NCI-H146 treated with DMSO at 0.1 percent for 48 hours (cell line): ENCODE data around the gene PROSER2.

Experiments used
- DNase-seq: peaks from one replicate; lab custom pipeline; 2025; ENCODE audit not compliant: unreplicated experiment; lab: John Stamatoyannopoulos, UW

PROSER2 gene

DNA sequence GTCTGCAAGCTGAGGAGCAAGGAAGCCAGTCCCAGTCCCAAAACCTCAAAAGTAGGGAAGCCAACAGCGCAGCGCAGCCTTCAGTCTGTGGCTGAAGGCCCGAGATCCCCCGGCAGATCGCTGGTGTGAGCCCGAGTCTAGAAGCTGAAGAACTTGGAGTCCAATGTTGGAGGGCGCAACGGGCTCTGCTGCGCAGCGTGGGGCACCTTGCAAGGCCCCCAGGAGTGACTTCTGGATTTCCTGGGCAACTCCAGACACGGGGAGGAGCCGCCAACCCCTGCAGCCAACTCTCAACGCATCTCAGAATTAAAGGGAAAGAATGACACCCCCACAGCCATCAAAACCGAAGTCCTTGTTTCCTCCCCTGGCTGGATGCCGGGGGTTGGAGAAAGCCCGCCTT is 18.8 kb upstream of the PROSER2 start:
- DNase-seq, result no peak

GRCh38 chr10:11805792-11806191 is 17.4 kb upstream of the PROSER2 start:
- DNase-seq, result no peak

DNA sequence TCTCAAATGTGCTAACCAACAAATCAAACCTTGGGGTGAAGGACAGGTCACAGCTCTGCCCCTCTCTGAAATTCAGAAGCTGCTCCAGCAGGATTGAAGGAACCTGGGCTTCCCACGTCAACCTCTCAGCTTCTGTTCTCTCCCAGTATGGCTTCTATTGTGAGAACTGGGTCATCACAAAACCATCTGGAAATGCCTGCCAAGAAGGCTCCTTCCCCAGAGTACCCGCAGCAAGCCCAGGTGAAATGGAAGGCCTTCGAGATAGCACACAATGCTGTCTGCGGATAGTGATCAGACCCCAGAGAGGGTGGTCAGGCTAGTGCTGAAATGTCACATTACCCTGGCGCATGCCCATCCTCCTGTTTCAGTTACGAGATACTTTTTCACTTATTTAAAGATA is 16.4 kb upstream of the PROSER2 start:
- no peak for DNase-seq

GRCh38 chr10:11808808-11809207 is 14.3 kb upstream of the PROSER2 start:
- DNase-seq, result no peak

DNA sequence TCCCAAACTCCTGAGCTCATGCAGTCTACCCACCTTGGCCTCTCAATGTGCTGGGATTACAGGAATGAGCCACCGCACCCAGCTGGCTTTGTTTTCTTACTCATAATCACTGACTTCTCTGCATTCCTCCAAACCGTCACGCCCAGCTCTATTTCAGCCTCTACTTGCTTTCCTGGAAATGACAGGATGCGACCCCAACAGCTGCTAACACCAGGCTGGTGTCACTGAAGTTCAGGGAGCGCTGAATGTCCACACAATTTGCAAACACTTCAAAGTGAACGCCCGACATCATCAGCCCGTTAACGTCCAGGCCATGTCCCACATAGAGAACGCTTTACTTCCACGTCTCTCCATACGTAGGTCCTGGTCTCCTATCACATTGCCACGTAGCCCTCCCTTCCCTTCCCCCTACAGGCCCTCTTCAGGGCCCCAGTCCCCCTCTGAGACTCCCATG is 12.8 kb upstream of the PROSER2 start:
- no peak for DNase-seq

DNA sequence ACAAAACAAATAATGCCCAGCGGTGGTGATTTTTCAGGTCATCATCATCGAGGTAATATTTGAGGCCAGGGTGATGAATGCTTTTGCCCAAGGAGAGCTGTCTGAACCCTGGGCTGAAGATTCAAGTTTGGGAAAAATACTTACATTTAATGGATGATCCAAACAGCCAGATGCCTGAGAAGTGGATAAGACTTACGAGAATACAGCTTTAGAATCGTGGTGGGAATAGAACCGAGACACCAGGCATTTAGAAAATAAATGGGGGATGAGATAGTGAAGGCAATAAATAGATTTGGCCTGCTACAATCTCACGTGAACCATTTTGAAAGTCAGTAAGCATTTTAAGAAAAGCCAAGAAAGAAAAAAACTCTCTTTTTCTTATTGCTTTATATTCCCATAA is 12.2 kb upstream of the PROSER2 start:
- DNase-seq, result no peak

DNA sequence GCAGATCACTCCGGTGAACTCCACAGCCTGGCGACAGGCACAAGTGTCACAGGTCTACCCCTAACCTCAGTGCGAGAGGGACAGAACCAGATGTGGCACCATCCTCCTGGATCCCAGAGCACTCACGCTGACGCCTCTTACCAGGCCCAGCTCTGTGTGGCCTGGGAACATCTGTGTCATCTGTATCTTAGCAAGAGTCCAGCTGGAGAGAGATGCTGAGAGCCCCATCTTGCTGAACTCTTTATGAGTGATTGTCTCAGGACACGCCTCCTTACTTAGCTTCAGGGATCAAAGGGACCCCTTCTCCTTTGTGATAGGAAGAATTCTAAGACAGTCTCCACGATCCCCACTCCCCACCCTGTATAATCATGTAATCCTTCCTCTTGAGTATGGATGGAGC is 10.0 kb upstream of the PROSER2 start:
- DNase-seq, result no peak

DNA sequence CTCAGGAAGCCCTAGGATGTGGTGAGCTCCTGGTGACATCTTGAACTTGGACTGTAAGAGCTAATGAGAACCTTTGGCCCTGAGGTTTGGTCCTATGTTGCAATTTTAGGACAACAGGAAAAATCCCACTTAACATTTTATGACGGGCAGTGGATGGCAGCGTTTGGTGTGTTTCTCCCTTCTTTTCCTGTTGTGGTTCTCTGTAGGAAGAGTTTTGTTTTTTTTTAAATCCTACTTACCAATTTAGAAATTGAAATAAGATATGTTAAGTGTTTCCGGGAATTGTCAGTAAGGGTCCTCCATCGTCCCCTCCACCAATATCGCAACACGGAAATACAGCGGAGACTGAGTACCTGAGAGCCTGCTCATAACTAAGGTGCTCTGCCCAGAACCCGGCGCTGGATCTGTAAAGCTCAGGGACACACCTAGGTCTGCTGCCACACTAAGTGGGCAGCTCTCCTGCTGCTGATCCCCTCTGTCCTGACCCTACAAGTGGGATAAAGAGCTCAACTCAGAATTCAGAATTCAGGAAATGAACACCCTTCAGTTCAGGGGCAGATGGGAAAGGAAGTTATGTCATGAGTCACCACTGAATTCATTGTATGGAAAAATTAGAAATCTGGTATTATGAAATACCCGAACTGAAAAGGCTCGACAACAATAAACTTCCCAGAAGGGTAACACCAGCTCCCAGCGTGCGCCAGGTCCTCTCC is 9.1 kb upstream of the PROSER2 start:
- no peak for DNase-seq

DNA sequence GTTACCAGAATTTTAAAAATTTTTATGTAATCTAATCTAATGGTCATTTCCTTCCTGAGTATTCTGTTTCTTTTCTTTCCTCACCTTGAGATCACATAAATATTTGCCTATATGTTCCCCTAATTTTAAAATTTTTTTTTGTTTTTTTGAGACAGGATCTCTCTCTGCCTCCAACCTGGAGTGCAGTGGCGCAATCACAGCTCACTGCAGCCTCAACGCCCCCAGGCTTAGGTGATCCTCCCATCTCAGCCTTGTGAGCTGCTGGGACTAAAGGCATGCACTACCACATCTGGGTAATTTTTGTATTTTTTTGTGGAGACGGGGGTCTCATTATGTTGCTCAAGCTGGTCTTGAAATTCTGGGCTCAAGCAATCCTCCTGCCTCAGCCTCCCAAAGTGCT is 4.1 kb upstream of the PROSER2 start:
- no peak for DNase-seq

GRCh38 chr10:11822026-11822756 is 965 bp upstream of the PROSER2 start:
- DNase-seq, result no peak

DNA sequence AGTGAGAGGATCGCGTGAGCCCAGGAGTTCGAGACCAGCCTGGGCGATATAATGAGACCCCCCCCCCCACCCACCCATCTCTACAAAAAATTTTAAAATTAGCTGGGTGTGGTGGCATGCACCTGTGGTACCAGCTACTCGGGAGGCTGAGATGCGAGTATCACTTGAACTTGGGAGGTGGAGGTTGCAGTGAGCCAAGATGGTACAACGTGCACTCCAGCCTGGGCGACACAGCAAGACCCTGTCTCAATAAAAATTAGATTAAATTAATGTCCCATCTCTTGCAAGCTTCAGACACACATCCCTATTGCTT is 391 bp upstream of the PROSER2 start:
- DNase-seq, result no peak

DNA sequence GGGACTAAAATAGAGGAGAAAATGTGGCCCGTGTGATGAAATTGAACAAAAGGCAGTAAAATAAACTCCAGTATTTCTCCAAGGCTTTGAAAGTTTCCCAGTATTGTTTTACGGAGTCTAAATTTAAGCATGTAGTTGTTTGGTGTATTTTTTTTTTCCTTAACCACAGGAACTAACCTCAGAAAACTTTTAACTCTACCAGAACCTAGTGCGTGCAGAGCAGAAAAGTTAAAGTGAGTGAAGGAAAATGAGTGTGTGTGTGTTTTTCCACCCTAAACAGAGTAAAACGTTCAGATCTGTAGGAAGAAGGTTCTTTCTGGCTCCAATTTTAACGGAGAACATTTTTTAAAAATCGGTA is 812 bp downstream of the PROSER2 start:
- no peak for DNase-seq

- no peak for DNase-seq
Measured at GRCh38 chr10:11824376-11824775, 1.2 kb downstream of the PROSER2 start.

GRCh38 chr10:11824825-11825224 is 1.7 kb downstream of the PROSER2 start:
- no peak for DNase-seq

DNA sequence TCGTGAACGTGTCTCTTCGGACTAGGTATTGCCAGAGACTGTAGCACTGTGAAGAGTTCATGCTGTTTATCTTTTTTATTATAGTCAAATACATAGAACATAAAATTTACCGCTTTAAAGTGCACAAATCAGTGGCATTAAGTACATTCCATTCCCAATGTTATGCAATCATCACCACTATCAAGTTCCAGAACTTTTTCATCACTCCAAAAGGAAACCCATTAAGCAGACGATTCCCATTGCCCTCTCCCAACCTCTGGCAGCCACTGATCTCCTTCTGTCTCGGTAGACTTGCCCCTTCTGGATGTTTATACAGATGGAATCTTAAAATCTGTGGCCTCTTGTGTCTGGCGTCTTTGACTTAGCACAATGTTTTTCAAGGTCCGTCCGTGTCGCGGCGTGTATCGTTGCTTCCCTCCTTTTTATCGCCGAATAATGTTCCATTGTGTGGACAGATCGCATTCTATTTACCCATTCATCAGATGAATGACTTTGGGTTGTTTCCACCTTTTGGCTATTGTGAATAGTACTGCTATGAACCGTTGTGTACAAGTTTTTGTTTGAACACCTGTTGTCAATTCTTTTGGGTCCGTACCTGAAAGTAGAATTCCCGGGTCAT is 2.7 kb downstream of the PROSER2 start:
- DNase-seq, result no peak

DNA sequence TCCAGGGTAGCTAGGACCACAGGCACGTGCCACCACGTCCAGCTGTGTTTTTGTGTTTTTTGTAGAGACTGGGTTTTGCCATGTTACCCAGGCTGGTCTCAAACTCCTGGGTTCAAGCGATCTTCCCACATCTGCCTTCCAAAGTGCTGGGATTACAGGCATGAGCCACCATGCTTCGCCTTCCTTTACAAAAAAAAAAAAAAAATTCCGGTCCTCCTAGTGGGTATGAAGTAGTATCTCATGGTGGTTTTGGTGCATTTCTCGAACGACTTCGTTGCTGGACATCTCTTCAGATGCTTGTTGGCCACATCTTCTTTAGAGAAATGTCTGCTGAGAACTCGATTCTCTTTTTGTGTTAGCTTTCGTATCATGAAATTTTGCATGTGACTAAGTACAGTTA is 3.9 kb downstream of the PROSER2 start:
- no peak for DNase-seq

GRCh38 chr10:11827414-11827813 is 4.3 kb downstream of the PROSER2 start:
- no peak for DNase-seq

GRCh38 chr10:11828682-11829284 is 5.6 kb downstream of the PROSER2 start:
- DNase-seq, result no peak

- no peak for DNase-seq
Measured at GRCh38 chr10:11830836-11831519, 7.8 kb downstream of the PROSER2 start.

- peak; percentile 28 for DNase-seq
Measured at GRCh38 chr10:11831520-11831951, 8.4 kb downstream of the PROSER2 start.

- DNase-seq, result no peak
Measured at GRCh38 chr10:11832042-11832441, 8.9 kb downstream of the PROSER2 start.
